Endodermal cell (in vitro differentiated cells): ENCODE measurements around the gene TAF11L14. TPM values are rescaled to one million over a fixed set of nuclear protein-coding genes. Genes with fewer than 3 reads are reported as not detected.
"Not testable (repeated sequence)": the region's sequence is repeated elsewhere in the genome, so short reads cannot be mapped to it uniquely, and the experiment has no call there.

Experiments
- DNase-seq: peaks from one replicate; pipeline ENCODE4 v3.0.0-alpha.2; 2017
- H3K27ac ChIP-seq: 2 replicates; pipeline ENCODE4 v1.5.1; 2013; ENCODE audit warnings: mild to moderate bottlenecking, low read depth, low read length, moderate library complexity
- H3K27me3 ChIP-seq: 2 replicates; pipeline ENCODE4 v1.6.1; 2013; ENCODE audit warnings: mild to moderate bottlenecking, low read length, moderate library complexity; ENCODE audit not compliant: insufficient read depth, control insufficient read depth, poor library complexity, severe bottlenecking
- H3K36me3 ChIP-seq: 2 replicates; pipeline ENCODE4 v1.7.0; 2013; ENCODE audit warnings: mild to moderate bottlenecking, low read length, moderate library complexity; ENCODE audit not compliant: control insufficient read depth, insufficient read depth
- H3K4me1 ChIP-seq: one replicate; pipeline ENCODE4 v1.7.0; 2013; ENCODE audit warnings: low read length; ENCODE audit not compliant: control insufficient read depth, insufficient read depth
- H3K4me3 ChIP-seq: 2 replicates; pipeline ENCODE4 v1.5.1; 2013; ENCODE audit warnings: mild to moderate bottlenecking, low read length, moderate library complexity
- H3K9ac ChIP-seq: 2 replicates; pipeline ENCODE4 v1.6.1; 2013; ENCODE audit warnings: mild to moderate bottlenecking, low read length, moderate library complexity; ENCODE audit not compliant: poor library complexity, severe bottlenecking; ENCODE audit errors: extremely low read depth
- H3K9me3 ChIP-seq: 2 replicates; pipeline ENCODE4 v1.6.1; 2013; ENCODE audit warnings: mild to moderate bottlenecking, low read length, moderate library complexity; ENCODE audit not compliant: control insufficient read depth
- H3K27ac Mint-ChIP-seq: 2 replicates; pipeline ENCODE4 v1.8.0; 2020; ENCODE audit warnings: mixed read lengths
- H3K27me3 Mint-ChIP-seq: 2 replicates; pipeline ENCODE4 v1.8.0; 2021; ENCODE audit warnings: mild to moderate bottlenecking, mixed read lengths; ENCODE audit not compliant: insufficient read depth
- H3K36me3 Mint-ChIP-seq: 2 replicates; pipeline ENCODE4 v1.8.0; 2020; ENCODE audit warnings: low read depth, mixed read lengths
- H3K4me1 Mint-ChIP-seq: 2 replicates; pipeline ENCODE4 v1.8.0; 2020; ENCODE audit warnings: mixed read lengths
- H3K4me3 Mint-ChIP-seq: 2 replicates; pipeline ENCODE4 v1.8.0; 2020; ENCODE audit warnings: mild to moderate bottlenecking, moderate library complexity, mixed read lengths
- H3K9me3 Mint-ChIP-seq: 2 replicates; pipeline ENCODE4 v1.8.0; 2020; ENCODE audit warnings: mild to moderate bottlenecking, mixed read lengths
- CTCF ChIP-seq: fragments of 200-600 bp; sonication (generic); conservative IDR thresholded peaks from 2 replicates; pipeline ENCODE4 v1.5.0; 2021; ENCODE audit warnings: antibody characterized with exemption, mild to moderate bottlenecking
- WGBS, 2 experiments: methylation state at CpG; one replicate each; pipeline versions ENCODE4 v1.1.5 to v1.1.7; 2013; ENCODE audit warnings: missing lambda C conversion rate in 2 of 2, mixed read lengths in 1 of 2; ENCODE audit not compliant: insufficient coverage in 1 of 2, insufficient read length in 1 of 2; 5-methylcytosine and 5-hydroxymethylcytosine counted together
- total RNA-seq, 2 donors: library from RNA; stranded (reverse); fragmentation: NEBNext Ultra II Directional in 1 of 2; extraction: Animal tissue kit (Norgen Biotek cat#: 25700) in 1 of 2; gene quantifications; 2 replicates in 1 of 2; 3 replicates in 1 of 2; pipeline ENCODE4 v1.2.1, GENCODE V29; 2021

TAF11L14 gene
- total RNA-seq, 2 donors from 2014 or later, result not detected

GRCh38 chr5:17604951-17605350, 29.3 kb upstream of the TAF11L14 start:
- H3K4me1 Mint-ChIP-seq, result no peaks in the 10 kb centered on the region

GRCh38 chr5:17607461-17607860, 26.8 kb upstream of the TAF11L14 start:
- H3K4me3 Mint-ChIP-seq, H3K27ac ChIP-seq, H3K9ac ChIP-seq, H3K4me1 Mint-ChIP-seq, H3K4me3 ChIP-seq, H3K27me3 Mint-ChIP-seq, H3K27ac Mint-ChIP-seq, H3K36me3 Mint-ChIP-seq, DNase-seq, H3K27me3 ChIP-seq, H3K9me3 Mint-ChIP-seq, H3K9me3 ChIP-seq, H3K36me3 ChIP-seq, H3K4me1 ChIP-seq: not testable (repeated sequence)
- WGBS, 2 experiments, result 95% methylated on average over 4 of the region's 4 CpGs; no CpG with 5 or more reads in 1 of the 2 experiments

More at GRCh38 chr5:17604951-17605350, 29.3 kb upstream of the TAF11L14 start:
- Histone ChIP-seq H3K4me3 (no peak overlapping the region), H3K9me3 (no peaks in the 10 kb centered on the region), H3K27ac (no peak overlapping the region), H3K36me3 (no peaks in the 10 kb centered on the region), H3K4me1 (no peaks in the 10 kb centered on the region), H3K9ac (no peak overlapping the region), H3K27me3 (no peaks in the 10 kb centered on the region)
- DNase-seq, result no peak
- Mint-ChIP-seq H3K9me3 (no peaks in the 10 kb centered on the region), H3K36me3 (no peaks in the 10 kb centered on the region), H3K4me3 (no peak overlapping the region), H3K27me3 (no peaks in the 10 kb centered on the region), H3K27ac (no peak overlapping the region)
- 95 to 100% methylated on average over 1 to 9 of the region's 14 CpGs for WGBS, 2 experiments
- no peak for TF ChIP-seq CTCF

GRCh38 chr5:17610092-17610491, 24.2 kb upstream of the TAF11L14 start, which contains the start of gene TAF11L12:
Gene TAF11L12, plus strand, starts transcription at chr5:17610392.
- not testable (repeated sequence) for H3K27ac ChIP-seq, DNase-seq, H3K4me3 Mint-ChIP-seq, H3K4me1 ChIP-seq, H3K27me3 Mint-ChIP-seq, H3K4me3 ChIP-seq, H3K27me3 ChIP-seq, H3K36me3 Mint-ChIP-seq, H3K9me3 ChIP-seq, H3K9ac ChIP-seq, H3K27ac Mint-ChIP-seq, H3K4me1 Mint-ChIP-seq, H3K9me3 Mint-ChIP-seq, H3K36me3 ChIP-seq
- WGBS, 2 experiments, result 82% methylated on average over 2 of the region's 2 CpGs; no CpG with 5 or more reads in 1 of the 2 experiments

- H3K27ac Mint-ChIP-seq, result no peak overlapping the region
- Histone ChIP-seq H3K27me3 (no peaks in the 10 kb centered on the region), H3K9me3 (no peaks in the 10 kb centered on the region), H3K4me1 (no peaks in the 10 kb centered on the region), H3K4me3 (no peak overlapping the region), H3K9ac (no peak overlapping the region), H3K27ac (no peak overlapping the region), H3K36me3 (no peaks in the 10 kb centered on the region)
- peaks cover 5% of the 10 kb centered on the region for H3K27me3 Mint-ChIP-seq
- no peak for DNase-seq
- no peaks in the 10 kb centered on the region for H3K4me1 Mint-ChIP-seq
- no peak for TF ChIP-seq CTCF
- no peaks in the 10 kb centered on the region for H3K9me3 Mint-ChIP-seq
- no peak overlapping the region for H3K4me3 Mint-ChIP-seq
- H3K36me3 Mint-ChIP-seq, result no peaks in the 10 kb centered on the region
- 90 to 95% methylated on average over 7 to 17 of the region's 17 CpGs for WGBS, 2 experiments
Observed at GRCh38 chr5:17614872-17615605, 19.2 kb upstream of the TAF11L14 start.
